Measurements from ENCODE around the gene CEP68. TPM values are rescaled to one million over a fixed set of nuclear protein-coding genes. Genes with fewer than 3 reads are reported as not detected.

CEP68 gene
- total and polyA plus RNA-seq, 8 donors, result 4.8 to 39.7 (median 16.7) TPM

GRCh38 chr2:65071499-65072180 is 15.4 kb downstream of the CEP68 start:
- intact Hi-C loops (cut with DNase I; ENCODE audit: low total_unique reads), result no loop called here
- no peaks in the 10 kb centered on the region for H3K9me3 ChIP-seq
- peak in 1 of 7 experiments; percentile 26 for TF ChIP-seq CTCF (IDR thresholded peaks at IDR 0.05)
- TF ChIP-seq EP300 (IDR thresholded peaks at IDR 0.05), result no peak
- no peak for TF ChIP-seq POLR2AphosphoS5 (IDR thresholded peaks at IDR 0.05)
- no peak for TF ChIP-seq POLR2A (IDR thresholded peaks at IDR 0.05)
- DNase-seq, result no peak
- peaks cover 37 to 79% (median 63%) of the 10 kb centered on the region in 4 donors for H3K4me1 ChIP-seq
- H3K4me3 ChIP-seq, result no peak overlapping the region
- H3K27ac ChIP-seq, result peak overlapping the region in 4 of 5 donors; percentile 5 to 67 (median 66)
- peaks cover 30 to 62% (median 55%) of the 10 kb centered on the region in 4 donors for H3K36me3 ChIP-seq
- H3K27me3 ChIP-seq, result no peaks in the 10 kb centered on the region
- WGBS, 5 donors, result 66 to 73% (median 68%) methylated on average over 12 to 14 of the region's 14 CpGs

GRCh38 chr2:65072181-65072970 is 16.2 kb downstream of the CEP68 start:
- intact Hi-C loops (cut with DNase I; ENCODE audit: low total_unique reads), result no loop called here

GRCh38 chr2:65073879-65074565 is 17.8 kb downstream of the CEP68 start:
- no peak for DNase-seq
- Histone ChIP-seq H3K36me3 (peaks cover 39 to 82% (median 75%) of the 10 kb centered on the region in 4 donors), H3K27me3 (no peaks in the 10 kb centered on the region), H3K27ac (no peak overlapping the region), H3K9me3 (no peaks in the 10 kb centered on the region), H3K4me3 (no peak overlapping the region), H3K4me1 (peaks cover 36 to 66% (median 54%) of the 10 kb centered on the region in 4 donors)
- intact Hi-C loops (cut with DNase I; ENCODE audit: low total_unique reads), result no loop called here
- TF ChIP-seq POLR2A (IDR thresholded peaks at IDR 0.05), result no peak
- no peak for TF ChIP-seq CTCF (IDR thresholded peaks at IDR 0.05)
- no peak for TF ChIP-seq POLR2AphosphoS5 (IDR thresholded peaks at IDR 0.05)
- no peak for TF ChIP-seq EP300 (IDR thresholded peaks at IDR 0.05)
- 65 to 81% (median 72%) methylated on average over 12 of the region's 12 CpGs for WGBS, 5 donors

More at GRCh38 chr2:65072181-65072970, 16.2 kb downstream of the CEP68 start:
- WGBS, 5 donors, result 82 to 88% (median 86%) methylated on average over 19 to 20 of the region's 20 CpGs
- H3K36me3 ChIP-seq, result peaks cover 30 to 65% (median 59%) of the 10 kb centered on the region in 4 donors
- no peak for DNase-seq
- TF ChIP-seq EP300 (IDR thresholded peaks at IDR 0.05) (no peak), CTCF (IDR thresholded peaks at IDR 0.05) (no peak), POLR2AphosphoS5 (IDR thresholded peaks at IDR 0.05) (no peak), POLR2A (IDR thresholded peaks at IDR 0.05) (no peak)
- H3K4me3 ChIP-seq, result no peak overlapping the region
- H3K4me1 ChIP-seq, result peaks cover 43 to 80% (median 65%) of the 10 kb centered on the region in 4 donors
- no peaks in the 10 kb centered on the region for H3K9me3 ChIP-seq
- H3K27me3 ChIP-seq, result no peaks in the 10 kb centered on the region
- peak overlapping the region in 4 of 5 donors; percentile 7 to 67 (median 46) for H3K27ac ChIP-seq

GRCh38 chr2:65075176-65075575 is 19.0 kb downstream of the CEP68 start:
- 38 to 60% (median 45%) methylated on average over 9 of the region's 9 CpGs for WGBS, 5 donors
- DNase-seq, result no peak

More at GRCh38 chr2:65075176-65075575, 19.0 kb downstream of the CEP68 start:
- Histone ChIP-seq H3K27me3 (no peaks in the 10 kb centered on the region), H3K27ac (peak overlapping the region; percentile 22 to 84 (median 72)), H3K9me3 (no peaks in the 10 kb centered on the region), H3K4me1 (peaks cover 27 to 55% (median 44%) of the 10 kb centered on the region in 4 donors), H3K4me3 (no peak overlapping the region), H3K36me3 (peaks cover 48 to 84% (median 77%) of the 10 kb centered on the region in 4 donors)
- no peak for TF ChIP-seq EP300 (IDR thresholded peaks at IDR 0.05)
- no peak for TF ChIP-seq POLR2A (IDR thresholded peaks at IDR 0.05)
- TF ChIP-seq POLR2AphosphoS5 (IDR thresholded peaks at IDR 0.05), result no peak
- TF ChIP-seq CTCF (IDR thresholded peaks at IDR 0.05), result no peak
- intact Hi-C loops (cut with DNase I; ENCODE audit: low total_unique reads), result no loop called here
